Retina (tissue), 1 donor: ENCODE data around the gene DDX31.

Source experiments
- DNase-seq: peaks from one replicate; pipeline ENCODE4 v3.0.0-alpha.2; 2016

Gene DDX31

DNA sequence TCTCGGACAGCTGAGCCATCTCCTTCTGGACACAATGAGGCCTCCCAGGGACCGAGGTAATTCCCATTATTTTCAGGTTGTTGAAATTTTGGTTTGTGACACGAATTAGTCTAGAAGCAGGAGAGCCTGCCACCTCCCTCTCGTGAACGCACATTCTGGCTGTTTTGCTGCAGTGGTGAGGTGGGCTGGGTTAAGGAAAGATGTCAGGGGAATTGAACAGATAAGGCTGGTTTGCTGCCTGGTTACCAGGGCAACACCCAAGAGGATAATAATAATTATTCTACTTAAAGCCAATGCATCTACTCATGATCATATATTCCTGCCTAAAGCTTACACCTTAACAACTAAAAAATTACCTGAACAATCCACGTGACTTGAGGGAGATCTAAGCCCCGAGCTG, 38.1 kb downstream of the DDX31 start:
- no peak for DNase-seq

DNA sequence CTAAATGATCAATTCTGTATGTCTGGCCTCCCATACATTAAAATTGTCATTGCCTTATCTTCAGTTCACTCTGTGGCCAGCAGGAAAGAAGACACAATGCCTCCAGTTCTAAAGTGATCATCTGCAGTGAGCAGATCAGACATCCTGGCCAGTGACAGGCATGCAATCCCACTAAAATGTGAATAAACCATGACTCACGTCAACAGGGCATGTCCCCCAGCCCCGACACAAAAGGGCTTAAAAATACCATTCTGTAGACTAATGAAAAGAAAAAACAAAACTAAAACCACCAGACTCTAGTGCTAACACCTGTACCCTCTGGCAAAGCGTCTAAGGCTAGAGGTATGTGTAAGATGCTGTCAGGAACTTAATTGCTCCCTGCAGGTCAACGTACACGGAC, 38.5 kb downstream of the DDX31 start:
- DNase-seq: no peak

DNA sequence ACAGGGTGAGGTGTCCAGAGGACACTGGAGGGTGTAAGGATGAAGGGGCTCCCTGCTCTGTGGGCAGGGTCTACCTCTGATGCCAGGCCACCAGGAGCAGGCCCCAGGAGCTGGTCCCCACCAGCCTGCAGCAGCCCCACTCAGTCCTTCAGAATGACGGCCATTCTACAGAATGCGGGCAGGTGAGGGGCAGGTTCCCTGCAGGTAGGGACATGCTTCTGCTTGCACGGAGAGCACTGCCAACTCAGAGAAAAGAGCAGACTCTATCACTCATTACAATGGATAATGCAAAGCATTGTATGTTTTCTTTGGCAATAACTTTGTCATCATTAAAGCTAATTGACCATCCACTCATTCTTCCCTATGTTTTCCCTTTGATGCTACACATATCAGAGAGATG, 39.0 kb downstream of the DDX31 start:
- no peak for DNase-seq

DNA sequence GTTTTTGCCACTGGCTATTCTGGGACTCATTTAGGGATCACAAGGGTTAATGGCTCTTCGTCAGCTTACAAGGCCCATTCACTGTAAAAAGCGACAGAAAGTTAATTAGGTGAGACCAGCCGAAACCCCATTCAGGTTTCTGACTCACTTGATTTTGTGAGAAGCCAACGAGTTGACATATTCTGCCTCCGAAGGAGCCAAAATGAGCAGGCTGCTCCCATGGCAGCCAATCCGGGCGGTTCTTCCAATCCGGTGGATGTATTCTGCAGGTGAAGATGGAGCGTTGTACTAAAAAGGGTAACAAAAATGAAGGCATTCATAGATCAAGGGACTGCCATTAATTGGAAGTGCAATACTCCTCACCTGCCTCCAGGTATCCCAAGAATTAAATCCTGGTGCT, 39.7 kb downstream of the DDX31 start:
- DNase-seq: no peak

DNA sequence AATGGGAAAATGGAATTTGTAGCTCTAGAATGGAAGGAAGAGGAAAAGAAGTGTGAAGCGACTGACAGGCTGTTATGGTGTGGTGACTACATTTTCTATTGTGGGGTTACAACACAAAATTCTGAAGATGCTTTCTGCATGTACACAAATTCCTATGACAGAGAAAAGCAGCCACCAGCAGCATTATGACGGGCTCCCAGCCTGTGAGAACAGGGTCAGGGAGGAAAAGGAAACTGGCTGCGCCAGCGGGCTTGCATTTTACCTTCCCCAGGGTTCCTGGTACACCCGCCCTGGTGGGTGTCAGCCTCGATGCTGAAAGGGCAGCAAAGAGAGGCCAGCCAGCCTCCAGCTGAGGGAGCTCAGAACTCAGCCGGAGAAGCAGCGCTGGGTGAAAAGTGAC, 41.0 kb downstream of the DDX31 start:
- DNase-seq: no peak

DNA sequence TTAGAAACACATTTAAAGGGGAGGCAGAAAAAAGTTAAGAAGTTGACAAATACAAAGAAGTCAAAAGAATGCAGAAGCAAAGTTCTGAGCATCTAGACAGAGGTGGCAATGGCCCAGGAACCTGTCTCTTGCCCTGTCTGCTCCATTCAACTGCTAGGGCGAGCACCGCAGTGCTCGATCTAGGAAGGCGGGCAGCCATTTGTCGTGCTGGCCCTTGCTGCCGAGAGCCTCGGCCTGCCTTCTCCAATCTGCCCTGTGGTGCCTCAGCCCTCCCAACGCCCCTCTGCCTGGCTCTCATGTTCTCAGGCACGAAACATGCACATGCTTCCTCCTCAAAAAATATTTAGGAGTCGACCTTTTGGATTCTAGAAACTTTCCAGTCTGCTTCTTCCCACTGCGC, 42.2 kb downstream of the DDX31 start:
- DNase-seq: no peak

DNA sequence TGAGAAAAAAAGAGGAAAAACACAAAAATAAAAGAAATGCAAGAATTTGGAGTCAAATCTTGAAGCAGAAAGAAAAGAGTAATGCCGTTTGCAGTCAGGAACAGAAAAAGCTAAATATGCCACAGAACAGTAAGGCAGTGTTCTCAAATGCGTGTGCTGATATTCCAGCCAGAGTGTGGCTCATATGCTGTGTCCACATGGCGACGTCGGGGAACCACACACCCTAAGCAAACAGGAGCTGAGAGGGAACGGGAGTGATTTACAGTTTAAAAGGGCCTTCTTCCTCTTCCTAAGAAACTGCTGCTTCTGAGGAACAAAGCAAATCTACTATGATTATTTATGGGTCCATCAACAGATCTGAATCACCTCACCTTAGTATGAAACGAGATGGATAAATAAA, 42.7 kb downstream of the DDX31 start:
- DNase-seq: no peak

DNA sequence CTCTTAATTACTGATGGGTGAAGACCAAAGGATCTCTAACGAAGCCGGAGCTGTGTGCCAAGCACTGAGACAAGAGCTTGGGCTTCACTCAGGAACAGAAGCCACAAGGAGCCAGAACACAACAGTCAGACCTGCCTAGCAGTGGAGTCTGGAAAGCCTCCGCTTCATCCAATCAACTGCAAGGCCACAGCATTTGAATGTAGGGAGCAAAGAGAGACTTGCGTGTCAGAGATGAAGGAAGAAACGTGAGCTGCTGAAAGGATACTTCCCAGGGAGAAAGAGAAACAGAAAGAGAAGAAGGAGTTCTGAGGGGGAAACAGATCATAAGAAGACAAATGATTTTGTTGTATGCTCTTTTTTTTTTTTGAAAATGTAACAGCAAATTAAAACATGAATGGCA, 43.5 kb downstream of the DDX31 start:
- DNase-seq: no peak

DNA sequence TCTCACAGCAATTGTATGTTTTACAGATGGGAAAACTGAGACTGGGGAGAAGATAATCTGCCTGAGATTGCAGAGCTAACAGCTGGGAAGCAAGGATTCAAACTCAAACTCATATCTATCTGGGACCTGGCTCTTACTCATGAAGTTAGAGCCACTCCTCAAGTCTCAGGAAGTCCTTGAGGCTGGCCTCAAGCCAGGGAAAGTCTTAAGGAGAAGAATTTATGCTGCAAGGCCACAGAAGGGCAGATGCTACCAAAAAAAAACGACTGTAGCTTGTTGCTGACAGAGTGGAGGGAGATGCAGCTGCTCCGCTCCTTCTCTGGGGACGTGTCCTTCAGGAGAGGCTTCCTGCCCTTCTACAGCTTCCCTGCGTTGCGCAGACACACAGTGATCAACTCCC, 47.6 kb downstream of the DDX31 start:
- DNase-seq: no peak

DNA sequence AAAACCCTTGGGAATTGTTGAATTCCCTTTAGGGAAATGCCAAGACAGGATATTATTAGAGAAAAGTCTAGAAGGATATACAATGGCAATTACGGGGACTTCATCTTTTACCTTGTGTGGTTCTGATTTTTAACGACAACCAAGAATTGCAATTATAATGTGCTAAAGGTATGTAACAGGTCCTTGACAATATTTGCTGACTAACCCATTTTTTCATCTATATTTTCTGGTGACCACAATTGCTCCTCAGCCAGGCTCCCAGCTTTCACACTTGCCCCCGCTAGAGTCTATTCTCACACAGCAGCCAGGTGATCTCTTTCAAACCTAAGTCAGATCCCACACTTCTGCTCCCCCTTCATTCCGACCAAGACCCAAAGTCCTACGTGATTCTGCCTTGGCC, 53.1 kb downstream of the DDX31 start:
- DNase-seq: no peak

DNA sequence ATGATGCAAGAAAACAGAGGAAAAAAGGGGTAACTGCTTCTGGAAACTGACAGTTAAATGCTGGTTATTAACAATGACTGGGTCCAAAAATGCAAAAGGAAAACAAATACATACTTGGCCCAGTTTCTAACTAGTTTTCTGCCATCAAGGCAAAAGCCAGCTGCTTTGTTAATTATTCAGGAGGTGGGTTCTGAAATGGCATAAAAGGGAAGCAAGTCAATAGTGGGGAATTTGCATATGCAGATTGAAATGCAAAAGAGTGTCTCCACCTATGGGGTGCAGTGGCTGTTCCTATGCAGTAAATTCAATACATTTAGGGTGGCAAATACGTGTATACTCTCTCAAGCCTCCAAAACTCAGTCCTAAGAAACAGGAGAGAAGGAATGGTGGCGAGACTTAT, 54.0 kb downstream of the DDX31 start:
- DNase-seq: no peak

DNA sequence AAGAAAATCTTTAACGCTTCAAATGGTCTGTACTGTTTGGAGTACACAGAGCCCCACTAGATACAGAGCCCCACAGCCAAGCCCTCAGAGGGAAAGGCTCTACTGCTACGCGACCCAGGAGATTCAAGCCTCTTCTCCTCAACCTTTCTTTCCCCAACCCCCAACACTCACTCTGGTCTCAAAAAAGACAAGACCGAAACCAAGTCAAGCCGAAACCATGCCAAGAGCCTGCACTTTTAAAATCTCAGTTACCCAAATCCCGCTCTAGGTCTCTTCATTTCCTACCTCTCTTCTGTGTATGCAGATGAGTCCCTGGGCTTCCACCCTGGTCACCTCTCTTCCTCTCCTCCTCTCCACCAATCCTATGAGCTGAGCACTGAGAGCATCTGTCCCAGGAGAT, 55.5 kb downstream of the DDX31 start:
- no peak for DNase-seq

DNA sequence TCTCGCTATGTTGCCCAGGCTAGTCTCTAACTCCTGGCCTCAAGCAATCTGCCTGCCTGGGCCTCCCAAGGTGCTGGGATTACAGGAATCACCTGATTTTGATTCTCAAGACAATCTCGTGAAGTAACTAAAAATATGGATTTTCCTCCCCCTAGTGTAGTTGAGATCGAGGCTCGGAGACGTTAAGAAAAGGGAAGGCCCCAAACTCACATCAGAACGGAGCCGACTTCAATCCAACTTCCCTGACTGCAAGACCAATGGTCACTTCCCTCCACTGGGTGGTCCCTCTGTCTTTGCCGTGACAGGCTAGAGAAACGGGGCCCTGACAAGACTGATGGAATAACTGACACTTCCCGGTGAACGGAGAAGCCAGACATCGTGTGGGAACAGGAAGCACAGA, 59.1 kb downstream of the DDX31 start:
- DNase-seq: no peak

DNA sequence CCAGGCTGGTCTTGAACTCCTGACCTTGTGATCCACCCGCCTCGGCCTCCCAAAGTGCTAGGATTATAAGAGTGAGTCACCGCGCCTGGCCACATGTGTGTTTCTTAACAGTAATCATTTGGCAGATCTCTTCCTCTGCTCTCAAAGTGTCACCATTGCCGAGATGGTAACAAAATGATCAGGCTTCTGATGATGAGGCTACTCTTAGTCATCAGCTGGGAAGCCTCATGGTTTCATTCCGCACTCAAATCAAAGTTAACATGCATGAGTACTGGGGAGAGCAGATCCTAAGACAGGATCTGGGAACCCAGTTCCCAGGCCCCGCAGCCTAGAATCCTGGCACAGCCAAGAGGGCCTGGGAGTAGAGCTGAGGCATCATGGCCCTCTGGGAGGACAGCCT, 60.0 kb downstream of the DDX31 start:
- no peak for DNase-seq

DNA sequence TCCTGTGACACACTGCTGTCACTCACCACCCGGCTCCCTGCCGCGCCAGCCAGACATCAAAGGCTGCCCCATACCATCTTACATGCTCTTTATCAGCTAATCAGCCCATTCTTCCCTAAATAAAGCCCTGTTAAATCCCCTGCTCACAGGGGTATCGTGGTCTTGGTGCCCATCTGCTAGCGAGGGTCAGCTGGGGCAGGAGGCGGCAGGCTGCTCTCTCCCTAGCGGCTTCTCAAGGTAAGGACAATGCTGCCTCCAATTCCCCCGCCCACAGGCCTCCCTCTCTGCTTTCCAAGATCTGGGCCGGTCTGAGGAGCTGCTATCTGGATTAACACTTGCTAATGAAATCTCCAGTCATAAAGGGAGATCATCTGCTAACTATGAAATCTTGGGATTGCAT, 60.6 kb downstream of the DDX31 start:
- peak; percentile 56 for DNase-seq

DNA sequence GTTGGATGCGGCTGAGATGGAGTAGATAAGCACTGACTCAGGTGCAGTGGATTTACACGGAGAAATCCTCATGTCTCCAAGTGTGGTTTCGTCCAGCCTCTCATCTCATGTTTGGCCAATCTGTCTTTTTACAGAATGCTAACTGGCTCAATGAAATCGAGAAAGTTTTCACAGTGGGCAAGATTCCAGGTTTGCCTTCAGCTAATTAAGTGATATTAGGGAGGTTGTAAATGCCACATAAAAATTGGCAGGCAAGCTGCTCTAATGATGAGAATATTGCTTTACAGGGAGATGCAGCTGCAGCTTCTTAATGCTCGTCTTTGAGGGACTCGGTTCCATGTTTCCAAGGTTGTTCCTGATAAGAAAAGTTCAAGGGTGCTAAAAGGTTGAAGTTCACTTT, 63.7 kb downstream of the DDX31 start:
- DNase-seq: no peak

DNA sequence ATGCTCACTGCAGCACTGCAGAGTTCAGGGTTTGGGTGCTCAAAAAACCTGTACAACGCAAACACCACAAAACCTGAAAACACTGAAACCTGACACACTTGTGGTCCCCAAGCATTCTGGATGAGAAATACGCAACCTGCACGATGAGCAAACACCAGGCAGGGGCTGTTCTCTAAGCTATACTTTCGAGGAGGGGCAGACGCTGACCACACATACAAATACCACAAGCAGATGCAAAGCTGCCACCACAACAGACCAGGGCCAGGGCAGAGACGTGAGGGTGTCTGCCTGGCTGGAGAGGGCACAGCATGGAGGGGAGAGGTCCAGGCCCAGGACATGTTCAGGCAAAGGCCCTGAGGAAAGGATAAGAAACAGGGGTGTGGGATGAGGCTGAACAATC, 64.4 kb downstream of the DDX31 start:
- DNase-seq: no peak

DNA sequence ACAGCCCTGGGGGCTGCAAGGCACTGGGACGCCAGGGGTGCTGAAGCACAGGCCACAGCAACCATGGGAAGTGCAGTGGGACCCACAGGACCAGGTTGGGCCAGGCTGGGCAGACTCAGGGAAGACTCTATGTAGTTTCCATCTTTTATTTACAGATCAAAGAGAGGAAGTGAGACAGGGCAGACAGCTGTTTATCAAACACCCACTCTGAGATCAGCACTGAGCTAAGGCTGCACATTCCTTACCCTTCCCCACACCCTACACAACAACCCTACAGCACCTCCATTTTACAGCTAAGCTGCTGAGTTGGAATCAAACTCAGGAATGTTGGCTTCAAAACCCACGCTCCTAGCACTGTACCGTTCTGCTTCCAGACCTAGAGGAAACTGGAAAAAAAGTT, 67.6 kb downstream of the DDX31 start:
- DNase-seq: no peak

DNA sequence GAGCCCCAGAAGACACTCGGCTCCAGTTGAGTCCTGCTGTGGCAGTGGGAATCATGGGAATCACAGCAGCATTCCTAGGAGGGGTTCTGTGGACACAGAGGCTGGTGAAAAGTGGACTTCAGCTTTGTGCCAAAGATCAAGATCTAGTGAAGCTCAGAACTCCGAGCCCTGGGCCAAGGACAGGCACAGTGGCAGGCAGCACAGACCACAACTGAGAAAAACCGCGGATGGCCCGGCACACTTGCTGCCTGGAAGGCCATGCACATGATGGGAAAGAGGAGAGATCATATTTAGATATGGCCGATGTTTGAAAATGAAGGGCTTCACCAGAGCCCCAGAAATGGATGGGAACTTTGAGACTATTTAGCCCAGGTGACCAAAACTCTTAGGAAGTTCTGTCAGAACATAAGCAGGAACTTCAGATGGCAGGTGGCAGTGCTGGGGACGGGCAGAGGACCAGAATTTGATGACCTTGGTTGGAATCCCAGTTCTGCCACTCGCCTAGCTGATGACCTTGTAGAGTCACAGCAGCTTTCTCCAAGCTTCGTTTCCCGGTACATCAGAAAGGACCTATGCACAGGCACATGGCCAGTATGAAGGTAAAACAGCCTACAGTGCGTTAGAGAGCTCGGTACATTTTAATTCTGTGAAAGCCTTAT, 69.3 kb downstream of the DDX31 start:
- DNase-seq: no peak

DNA sequence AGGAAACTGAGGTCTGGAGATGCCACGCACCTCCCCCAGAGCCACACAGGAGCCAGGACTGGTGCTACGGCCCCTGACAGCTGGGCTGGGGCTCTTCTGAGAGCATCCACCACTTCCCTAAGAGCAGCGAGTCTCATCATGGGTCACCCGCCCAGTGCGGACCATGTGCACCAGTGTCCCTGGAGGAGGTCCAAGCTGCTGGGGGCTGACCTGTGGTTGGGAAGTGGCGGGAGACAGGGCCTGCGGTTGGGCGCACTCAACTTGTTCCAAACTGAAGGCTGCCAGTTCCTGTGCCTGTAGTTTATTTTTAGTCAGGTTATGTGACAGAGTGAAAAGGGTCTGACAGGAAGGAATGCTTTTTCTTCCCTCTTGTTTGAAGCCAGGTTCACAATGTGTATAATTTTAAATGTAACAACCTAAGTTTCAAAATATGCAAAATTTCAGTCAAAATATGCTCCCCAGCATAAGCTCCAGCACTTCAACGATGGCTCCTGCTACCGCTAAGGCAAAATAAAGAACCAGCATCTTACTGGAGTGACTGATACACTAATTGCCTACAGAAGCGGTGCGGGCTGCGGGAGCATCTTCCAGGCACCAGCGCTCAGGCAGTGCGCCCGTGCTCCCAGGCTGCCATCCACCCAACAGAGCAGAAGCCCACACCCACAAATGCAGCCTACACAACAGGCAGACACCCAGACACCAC, 72.6 kb downstream of the DDX31 start:
- DNase-seq: no peak

DNA sequence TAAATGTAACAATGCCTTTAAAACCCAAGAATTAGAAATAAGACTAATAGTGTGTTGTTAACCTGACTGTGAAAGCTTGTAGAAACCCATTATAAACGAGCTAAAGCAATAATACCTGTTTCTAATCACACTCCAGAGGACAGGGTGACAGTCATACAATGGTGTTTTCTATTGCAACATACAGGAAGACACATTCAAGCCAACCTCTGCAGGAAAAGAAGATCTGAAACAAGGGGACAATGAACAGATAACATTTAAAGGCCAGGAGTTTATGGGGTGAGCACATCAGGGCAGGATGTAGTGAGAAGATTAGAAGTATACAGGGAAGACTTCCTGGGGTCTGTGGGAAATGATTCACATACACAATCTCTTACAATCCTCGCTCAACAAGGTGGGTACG, 73.6 kb downstream of the DDX31 start:
- no peak for DNase-seq

DNA sequence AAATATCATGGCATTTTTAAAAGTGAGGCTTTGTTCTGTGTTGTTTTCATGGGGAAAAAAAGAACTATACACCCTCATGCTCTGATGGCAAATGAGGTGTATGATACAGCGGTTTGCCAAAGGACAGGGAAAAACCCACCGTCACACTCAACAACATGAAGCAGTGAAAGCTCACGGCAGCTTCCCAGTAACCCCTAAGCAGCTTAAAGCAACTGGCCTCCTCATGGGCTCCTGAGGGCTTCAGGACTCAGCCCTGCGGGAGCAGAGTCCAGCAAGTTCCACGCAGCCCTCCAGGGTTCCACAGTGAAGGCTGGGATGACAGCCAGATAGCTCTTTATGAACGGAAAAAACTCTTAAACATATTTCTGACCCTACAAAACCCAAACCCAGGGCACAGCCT, 74.5 kb downstream of the DDX31 start:
- no peak for DNase-seq

DNA sequence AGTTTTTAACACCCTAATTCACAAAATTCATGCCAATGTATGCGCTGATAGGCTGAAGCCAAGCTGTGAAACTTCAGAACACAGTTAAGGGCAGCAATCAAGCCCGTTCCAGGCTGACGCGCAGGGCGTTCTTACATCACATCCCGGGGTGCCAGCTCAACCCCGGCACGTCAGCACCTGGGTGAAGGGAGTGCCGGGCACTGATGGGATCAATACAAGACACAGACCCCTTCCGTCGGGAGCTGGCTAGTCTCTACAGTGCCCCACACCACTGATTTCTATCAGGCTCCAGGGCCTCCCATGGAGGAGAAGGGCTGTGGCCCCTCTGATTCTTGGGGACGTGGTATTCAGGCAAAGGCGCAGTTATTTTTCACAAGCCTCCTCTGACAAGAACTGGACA, 75.4 kb downstream of the DDX31 start:
- DNase-seq: no peak

DNA sequence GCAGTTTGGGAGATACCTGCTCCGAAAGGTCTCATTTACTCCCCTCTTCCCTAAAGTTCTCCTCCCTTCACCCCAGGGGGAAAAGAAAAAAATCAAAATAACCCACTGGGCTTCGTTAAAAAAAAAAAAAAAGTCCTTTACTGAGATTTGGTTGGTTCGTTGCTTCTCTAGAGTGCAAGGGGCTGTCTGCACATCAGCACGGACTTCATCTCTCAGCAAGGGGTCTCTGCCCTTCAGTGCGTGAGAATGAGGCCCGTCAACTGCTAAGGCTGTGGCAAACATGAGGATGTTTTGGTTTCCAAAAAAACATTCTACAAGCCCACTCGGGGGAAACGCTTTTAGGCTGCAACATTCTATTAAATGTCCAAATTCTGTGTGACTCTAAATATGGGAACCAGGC, 77.3 kb downstream of the DDX31 start:
- no peak for DNase-seq

DNA sequence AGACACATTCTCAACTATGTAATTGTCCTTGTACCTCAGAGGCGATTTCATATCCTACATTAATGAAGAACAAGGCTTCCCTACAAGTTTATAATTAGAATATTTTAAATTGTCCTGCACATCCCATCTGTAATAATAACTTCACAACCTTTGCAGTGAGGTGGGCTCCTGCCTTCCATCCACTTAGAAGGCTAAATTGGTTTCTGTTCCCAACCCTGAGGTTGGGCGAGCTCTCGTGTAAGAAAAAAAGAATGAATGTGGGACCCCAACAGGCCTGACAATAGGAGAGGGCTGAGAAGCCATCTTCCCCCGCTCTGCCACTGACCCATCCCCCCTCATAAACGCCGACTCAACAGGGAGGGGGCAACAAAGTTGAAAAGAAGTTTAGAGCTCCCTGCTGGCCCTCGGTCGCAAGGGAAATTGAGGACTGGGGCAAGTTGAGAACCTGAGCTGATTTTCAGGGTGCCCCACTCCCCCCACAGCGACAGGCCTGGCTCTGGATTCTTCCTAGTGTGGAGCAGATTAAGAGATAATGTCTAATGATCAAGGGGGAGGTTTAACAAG, 78.0 kb downstream of the DDX31 start:
- peak; percentile 36 for DNase-seq
